Effector memory CD8-positive, alpha-beta T cell (primary cell): ENCODE results near the gene LATS2.

Experiments used
- ATAC-seq: fragments of 150-1000 bp; cut with Tn5 transposase; replicated peaks from 2 replicates; pipeline ENCODE4 v1.10.0; 2021; ENCODE audit warnings: mild to moderate bottlenecking, moderate library complexity
- DNase-seq, 3 experiments: peaks; one replicate each; pipeline ENCODE4 v3.0.0; 2021
- H3K27ac Mint-ChIP-seq, 2 donors: one replicate each; pipeline ENCODE4 v1.8.0; 2022; ENCODE audit warnings: mild to moderate bottlenecking in 2 of 2, mixed read lengths in 2 of 2, moderate library complexity in 2 of 2
- H3K27me3 Mint-ChIP-seq, 2 donors: one replicate each; pipeline ENCODE4 v1.8.0; 2022; ENCODE audit warnings: mixed read lengths in 2 of 2
- H3K36me3 Mint-ChIP-seq: one replicate; pipeline ENCODE4 v1.8.0; 2022; ENCODE audit warnings: mild to moderate bottlenecking, moderate library complexity, mixed read lengths; ENCODE audit not compliant: insufficient read depth
- H3K4me1 Mint-ChIP-seq, 2 donors: one replicate each; pipeline ENCODE4 v1.8.0; 2022; ENCODE audit warnings: low read depth in 2 of 2, mixed read lengths in 2 of 2
- H3K4me3 Mint-ChIP-seq, 2 donors: one replicate each; pipeline ENCODE4 v1.8.0; 2022; ENCODE audit warnings: mild to moderate bottlenecking in 2 of 2, mixed read lengths in 2 of 2, moderate library complexity in 2 of 2
- H3K9me3 Mint-ChIP-seq, 2 donors: one replicate each; pipeline ENCODE4 v1.8.0; 2022; ENCODE audit warnings: mixed read lengths in 2 of 2

The LATS2 gene

GRCh38 chr13:21033212-21033840 is 28.1 kb downstream of the LATS2 start:
- peaks cover 5 to 12% of the 10 kb centered on the region in 2 donors for H3K4me1 Mint-ChIP-seq
- ATAC-seq (no peak), DNase-seq (no peak)
- peak overlapping the region in 1 of 2 donors; percentile 25 for H3K27ac Mint-ChIP-seq
- H3K36me3 Mint-ChIP-seq: peaks cover 12% of the 10 kb centered on the region
- no peaks in the 10 kb centered on the region for H3K27me3 Mint-ChIP-seq
- H3K9me3 Mint-ChIP-seq: no peaks in the 10 kb centered on the region
- H3K4me3 Mint-ChIP-seq: no peak overlapping the region

GRCh38 chr13:21032656-21033055 is 28.7 kb downstream of the LATS2 start:
- H3K9me3 Mint-ChIP-seq: no peaks in the 10 kb centered on the region
- no peaks in the 10 kb centered on the region for H3K27me3 Mint-ChIP-seq
- no peak overlapping the region for H3K4me3 Mint-ChIP-seq
- peaks cover 12% of the 10 kb centered on the region for H3K36me3 Mint-ChIP-seq
- ATAC-seq (no peak), DNase-seq (no peak)
- H3K27ac Mint-ChIP-seq: peak overlapping the region in 1 of 2 donors; percentile 25
- peaks cover 5 to 12% of the 10 kb centered on the region in 2 donors for H3K4me1 Mint-ChIP-seq

GRCh38 chr13:21031594-21032275 is 29.7 kb downstream of the LATS2 start:
- peaks cover 12% of the 10 kb centered on the region for H3K36me3 Mint-ChIP-seq
- ATAC-seq (no peak), DNase-seq (no peak)
- H3K4me1 Mint-ChIP-seq: peaks cover 5 to 12% of the 10 kb centered on the region in 2 donors
- H3K4me3 Mint-ChIP-seq: no peak overlapping the region
- no peak overlapping the region for H3K27ac Mint-ChIP-seq
- H3K27me3 Mint-ChIP-seq: no peaks in the 10 kb centered on the region
- H3K9me3 Mint-ChIP-seq: no peaks in the 10 kb centered on the region

GRCh38 chr13:21025539-21025938 is 35.8 kb downstream of the LATS2 start:
- peaks cover 0 to 2% of the 10 kb centered on the region in 2 donors for H3K4me1 Mint-ChIP-seq
- no peak overlapping the region for H3K27ac Mint-ChIP-seq
- H3K27me3 Mint-ChIP-seq: no peaks in the 10 kb centered on the region
- no peaks in the 10 kb centered on the region for H3K9me3 Mint-ChIP-seq
- no peak overlapping the region for H3K4me3 Mint-ChIP-seq
- H3K36me3 Mint-ChIP-seq: peaks cover 7% of the 10 kb centered on the region
- no peak for DNase-seq
- no peak for ATAC-seq

- Mint-ChIP-seq H3K27me3 (no peaks in the 10 kb centered on the region), H3K4me3 (no peak overlapping the region), H3K4me1 (peaks cover 3 to 8% of the 10 kb centered on the region in 2 donors), H3K9me3 (no peaks in the 10 kb centered on the region), H3K27ac (peak overlapping the region in 1 of 2 donors; percentile 13), H3K36me3 (peaks cover 4% of the 10 kb centered on the region)
- ATAC-seq (no peak), DNase-seq (no peak)
These were observed 39.1 kb downstream of the LATS2 start for GRCh38 chr13:21022056-21022979.

GRCh38 chr13:21020581-21020980 is 40.8 kb downstream of the LATS2 start:
- Mint-ChIP-seq H3K9me3 (no peaks in the 10 kb centered on the region), H3K27me3 (no peaks in the 10 kb centered on the region), H3K4me3 (no peak overlapping the region), H3K4me1 (peaks cover 11 to 16% of the 10 kb centered on the region in 2 donors), H3K36me3 (peaks cover 4% of the 10 kb centered on the region), H3K27ac (peak overlapping the region in 1 of 2 donors; percentile 28)
- DNase-seq (no peak), ATAC-seq (no peak)

- Mint-ChIP-seq H3K9me3 (no peaks in the 10 kb centered on the region), H3K4me1 (peaks cover 11 to 16% of the 10 kb centered on the region in 2 donors), H3K36me3 (peaks cover 4% of the 10 kb centered on the region), H3K27me3 (no peaks in the 10 kb centered on the region), H3K27ac (no peak overlapping the region), H3K4me3 (no peak overlapping the region)
- ATAC-seq: no peak
- DNase-seq: no peak
These were observed 41.2 kb downstream of the LATS2 start for GRCh38 chr13:21020176-21020575.

- H3K36me3 Mint-ChIP-seq: no peaks in the 10 kb centered on the region
- no peak for ATAC-seq
- H3K4me3 Mint-ChIP-seq: no peak overlapping the region
- DNase-seq: no peak
- H3K27me3 Mint-ChIP-seq: no peaks in the 10 kb centered on the region
- H3K9me3 Mint-ChIP-seq: no peaks in the 10 kb centered on the region
- peaks cover 11 to 16% of the 10 kb centered on the region in 2 donors for H3K4me1 Mint-ChIP-seq
- no peak overlapping the region for H3K27ac Mint-ChIP-seq
These were observed 43.2 kb downstream of the LATS2 start for GRCh38 chr13:21018220-21018619.

GRCh38 chr13:21016487-21016886 is 44.9 kb downstream of the LATS2 start:
- no peaks in the 10 kb centered on the region for H3K27me3 Mint-ChIP-seq
- H3K27ac Mint-ChIP-seq: peak overlapping the region; percentile 36 to 82
- no peaks in the 10 kb centered on the region for H3K36me3 Mint-ChIP-seq
- no peak for DNase-seq
- H3K4me1 Mint-ChIP-seq: peaks cover 13 to 18% of the 10 kb centered on the region in 2 donors
- H3K4me3 Mint-ChIP-seq: no peak overlapping the region
- H3K9me3 Mint-ChIP-seq: no peaks in the 10 kb centered on the region
- no peak for ATAC-seq

GRCh38 chr13:21015284-21015683 is 46.1 kb downstream of the LATS2 start:
- Mint-ChIP-seq H3K4me1 (peaks cover 19 to 23% of the 10 kb centered on the region in 2 donors), H3K4me3 (no peak overlapping the region), H3K27ac (peak overlapping the region in 1 of 2 donors; percentile 62), H3K9me3 (no peaks in the 10 kb centered on the region), H3K27me3 (no peaks in the 10 kb centered on the region), H3K36me3 (no peaks in the 10 kb centered on the region)
- no peak for ATAC-seq
- DNase-seq: no peak

GRCh38 chr13:21014502-21015170 is 46.8 kb downstream of the LATS2 start:
- H3K9me3 Mint-ChIP-seq: no peaks in the 10 kb centered on the region
- H3K36me3 Mint-ChIP-seq: no peaks in the 10 kb centered on the region
- H3K4me3 Mint-ChIP-seq: no peak overlapping the region
- DNase-seq (no peak), ATAC-seq (no peak)
- peaks cover 22 to 26% of the 10 kb centered on the region in 2 donors for H3K4me1 Mint-ChIP-seq
- no peaks in the 10 kb centered on the region for H3K27me3 Mint-ChIP-seq
- H3K27ac Mint-ChIP-seq: peak overlapping the region in 1 of 2 donors; percentile 62

GRCh38 chr13:21014139-21014501 is 47.3 kb downstream of the LATS2 start:
- H3K4me3 Mint-ChIP-seq: no peak overlapping the region
- H3K4me1 Mint-ChIP-seq: peaks cover 25 to 31% of the 10 kb centered on the region in 2 donors
- H3K27me3 Mint-ChIP-seq: no peaks in the 10 kb centered on the region
- no peak overlapping the region for H3K27ac Mint-ChIP-seq
- H3K9me3 Mint-ChIP-seq: no peaks in the 10 kb centered on the region
- ATAC-seq: no peak
- no peaks in the 10 kb centered on the region for H3K36me3 Mint-ChIP-seq
- no peak for DNase-seq

- DNase-seq (no peak), ATAC-seq (no peak)
- H3K27me3 Mint-ChIP-seq: no peaks in the 10 kb centered on the region
- H3K9me3 Mint-ChIP-seq: no peaks in the 10 kb centered on the region
- H3K4me3 Mint-ChIP-seq: no peak overlapping the region
- H3K4me1 Mint-ChIP-seq: peaks cover 25 to 31% of the 10 kb centered on the region in 2 donors
- no peak overlapping the region for H3K27ac Mint-ChIP-seq
- no peaks in the 10 kb centered on the region for H3K36me3 Mint-ChIP-seq
These were observed 47.7 kb downstream of the LATS2 start for GRCh38 chr13:21013682-21014038.
